Measurements from ENCODE around the gene EFS.
"Not testable (repeated sequence)": the region's sequence is repeated elsewhere in the genome, so short reads cannot be mapped to it uniquely, and the experiment has no call there.

GRCh38 chr14:23386266-23386657, 21.3 kb upstream of the EFS start:
- TF ChIP-seq CTCF (conservative IDR thresholded peaks at IDR 0.05; ENCODE audit: low read length); EZH2phosphoT487 (IDR thresholded peaks at IDR 0.05; ENCODE audit: borderline replicate concordance, low read depth, low read length): not testable (repeated sequence)

All from OCI-LY7 (cell line).